K562 (cell line): ENCODE results near the gene IRF3. TPM values are rescaled to one million over a fixed set of nuclear protein-coding genes. Genes with fewer than 3 reads are reported as not detected.

Source experiments
- CTCFL ChIP-seq: IDR thresholded peaks from 2 replicates; pipeline ENCODE4 v1.6.1; 2011; ENCODE audit warnings: borderline replicate concordance, low read depth, mild to moderate bottlenecking, moderate library complexity, low read length; ENCODE audit not compliant: insufficient read depth, poor library complexity, severe bottlenecking
- IRF2 ChIP-seq: sonication (generic); formaldehyde crosslinking; IDR thresholded peaks from 2 replicates; pipeline ENCODE4 v1.8.1; 2022; ENCODE audit warnings: mild to moderate bottlenecking, missing genetic modification reagents
- KLF13 ChIP-seq: fragments of 450-650 bp; IDR thresholded peaks from 2 replicates; pipeline ENCODE4 v1.6.1; 2016; ENCODE audit warnings: missing genetic modification characterization, low read depth, mild to moderate bottlenecking, missing compliant biosample characterization, moderate library complexity, borderline replicate concordance
- MAZ ChIP-seq, 2 experiments: fragments of 450-650 bp in 1 of 2; sonication (generic) in 1 of 2; formaldehyde crosslinking; IDR thresholded peaks in 1 of 2; conservative IDR thresholded peaks in 1 of 2; 2 replicates each; pipeline versions ENCODE4 v1.4.0 to v1.5.0; 2020; ENCODE audit warnings: mild to moderate bottlenecking in 1 of 2, missing genetic modification reagents in 1 of 2
- MTA2 ChIP-seq: fragments of 450-650 bp; IDR thresholded peaks from 2 replicates; pipeline ENCODE4 v1.6.1; 2016; ENCODE audit warnings: low read depth
- MXI1 ChIP-seq: IDR thresholded peaks from 2 replicates; pipeline ENCODE4 v1.6.1; 2011; ENCODE audit warnings: low read depth, mild to moderate bottlenecking, improper control_type of control experiment, low read length
- PHF8 ChIP-seq: fragments of 200-600 bp; sonication (generic); IDR thresholded peaks from 2 replicates; pipeline ENCODE4 v1.6.1; 2012; ENCODE audit warnings: mixed run types, mild to moderate bottlenecking, inconsistent platforms, low read length, moderate library complexity, borderline replicate concordance
- POLR2AphosphoS2 ChIP-seq: IDR thresholded peaks from 2 replicates; pipeline ENCODE4 v1.6.1; 2012; ENCODE audit warnings: low read length, improper control_type of control experiment
- POLR2G ChIP-seq: fragments of 200-400 bp; formaldehyde crosslinking; IDR thresholded peaks from 2 replicates; pipeline ENCODE4 v1.6.1; 2017; ENCODE audit warnings: low read depth, mild to moderate bottlenecking, antibody characterized with exemption, low read length, moderate library complexity
- RCOR1 ChIP-seq, 2 experiments: IDR thresholded peaks; 2 replicates each; pipeline ENCODE4 v1.6.1; 2012; ENCODE audit warnings: low read depth in 2 of 2, low read length in 2 of 2, borderline replicate concordance in 1 of 2, improper control_type of control experiment in 1 of 2
- RNF219 ChIP-seq: fragments of 250-450 bp; sonication (Bioruptor Pico); IDR thresholded peaks from 2 replicates; pipeline ENCODE4 v1.5.0; 2022; ENCODE audit warnings: mild to moderate bottlenecking
- SAP30 ChIP-seq: fragments of 200-600 bp; sonication (generic); IDR thresholded peaks from 2 replicates; pipeline ENCODE4 v1.6.1; 2012; ENCODE audit warnings: borderline replicate concordance, low read depth, mild to moderate bottlenecking, moderate library complexity, low read length, control low read depth, inconsistent platforms; ENCODE audit not compliant: insufficient read depth, poor library complexity, severe bottlenecking
- SMC3 ChIP-seq: conservative IDR thresholded peaks from 2 replicates; pipeline ENCODE4 v1.6.1; 2011; ENCODE audit warnings: low read depth, low read length, improper control_type of control experiment; ENCODE audit not compliant: insufficient read depth
- TAL1 ChIP-seq: fragments of 450-650 bp; IDR thresholded peaks from 2 replicates; pipeline ENCODE4 v1.6.1; 2016; ENCODE audit warnings: mild to moderate bottlenecking
- TBL1XR1 ChIP-seq, 2 experiments: IDR thresholded peaks; 2 replicates each; pipeline ENCODE4 v1.6.1; 2012; ENCODE audit warnings: improper control_type of control experiment in 2 of 2, low read length in 2 of 2, mild to moderate bottlenecking in 1 of 2
- TEAD1 ChIP-seq, 2 experiments: fragments of 450-650 bp in 1 of 2; sonication (generic) in 1 of 2; formaldehyde crosslinking; IDR thresholded peaks; 2 replicates each; pipeline versions ENCODE4 v1.4.0 to v1.8.0; 2020 to 2022; ENCODE audit warnings: mild to moderate bottlenecking in 2 of 2, missing genetic modification reagents in 1 of 2
- TFAP4 ChIP-seq: sonication (generic); formaldehyde crosslinking; IDR thresholded peaks from 2 replicates; pipeline ENCODE4 v1.8.0; 2022; ENCODE audit warnings: missing genetic modification reagents, mild to moderate bottlenecking, moderate library complexity, borderline replicate concordance
- ZEB2 ChIP-seq: fragments of 450-650 bp; IDR thresholded peaks from 2 replicates; pipeline ENCODE4 v1.6.1; 2016
- ZNF224 ChIP-seq: sonication (generic); formaldehyde crosslinking; IDR thresholded peaks from 2 replicates; pipeline ENCODE4 v1.8.0; 2022; ENCODE audit warnings: mild to moderate bottlenecking, missing genetic modification reagents
- ZNF232 ChIP-seq: sonication (generic); formaldehyde crosslinking; IDR thresholded peaks from 2 replicates; pipeline ENCODE4 v1.8.0; 2022; ENCODE audit warnings: mild to moderate bottlenecking, missing genetic modification reagents
- ZNF551 ChIP-seq: fragments of 250-450 bp; sonication (Bioruptor Pico); IDR thresholded peaks from 2 replicates; pipeline ENCODE4 v1.5.0; 2021; ENCODE audit warnings: mild to moderate bottlenecking, moderate library complexity
- ZSCAN32 ChIP-seq: fragments of 450-650 bp; formaldehyde crosslinking; IDR thresholded peaks from 2 replicates; pipeline ENCODE4 v1.4.0; 2020; ENCODE audit warnings: mild to moderate bottlenecking, moderate library complexity
- polyA plus RNA-seq, 8 experiments: library from polyadenylated mRNA; depleted of rRNA in 4 of 8; stranded (reverse) in 5 of 8; unstranded in 3 of 8; fragments of >200 nt; fragmentation: Nextera tagmentation in 2 of 8; fragmentation: Illumina TruSeq in 1 of 8; extraction: Ambion mirVana in 2 of 8; extraction: Trizol in 1 of 8; gene quantifications; 2 replicates each; pipeline versions ENCODE4 v1.2.1 to v1.2.3, GENCODE V29; 2011 to 2014; ENCODE audit warnings: inconsistent platforms in 1 of 8, missing spikeins in 1 of 8
- total RNA-seq, 7 experiments: library from RNA; depleted of rRNA in 6 of 7; stranded (reverse); fragments of >200 nt in 6 of 7; fragmentation: Illumina TruSeq in 2 of 7; extraction: Trizol in 2 of 7; gene quantifications; 2 replicates each; pipeline versions ENCODE4 v1.2.1 to v1.2.3, GENCODE V29; 2011 to 2021; ENCODE audit warnings: low replicate concordance in 1 of 7

The IRF3 gene
- total and polyA plus RNA-seq, 9 of the 15 experiments (the other 6 are each of a cell fraction or from before 2014, with no cell fraction given) = 7.5 to 145 (median 65.4) TPM

DNA sequence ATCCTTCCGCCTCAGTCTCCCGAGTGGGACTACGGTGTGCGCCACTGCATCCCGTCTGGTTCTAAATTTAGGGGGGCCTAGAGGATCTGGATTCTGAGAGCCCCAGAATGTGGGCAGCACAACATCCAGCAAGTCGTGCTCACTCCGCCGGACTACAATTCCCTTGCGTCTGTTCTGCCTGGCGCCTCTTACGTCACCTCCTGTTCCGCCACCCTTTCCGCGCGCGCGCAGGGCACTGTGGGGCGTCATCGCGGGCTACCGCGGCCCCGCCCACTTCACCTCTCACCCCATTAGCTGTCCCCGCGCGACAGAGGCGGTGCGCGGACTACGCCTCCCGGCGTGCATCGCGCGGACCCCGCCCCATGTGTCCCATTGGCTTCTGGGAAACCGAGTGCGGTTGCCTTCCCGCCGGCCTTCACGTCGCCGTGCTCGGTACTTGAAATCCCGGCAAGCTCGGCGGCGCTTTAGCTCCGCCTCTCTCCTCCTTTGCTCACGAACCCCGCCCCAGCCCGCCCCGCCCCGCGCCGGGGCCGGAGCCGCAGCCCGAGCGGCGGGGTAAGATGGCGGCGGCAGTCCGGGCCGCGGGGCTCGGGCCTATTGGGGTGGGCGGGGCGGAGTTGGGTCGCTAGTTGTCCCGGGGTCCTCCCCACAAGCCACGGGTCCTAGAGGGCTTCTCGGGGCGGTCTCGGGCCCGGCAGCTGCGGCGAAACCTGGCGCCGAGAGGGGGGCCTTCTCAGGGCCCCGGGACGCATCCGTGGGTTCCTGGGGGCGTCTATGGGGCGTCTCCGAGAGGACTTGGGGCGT lies 23.8 kb downstream of the IRF3 start, which contains the start of gene SCAF1 (continued):
- TF ChIP-seq IRF2 (CRISPR knock-in tag) (no peak), ZSCAN32 (CRISPR knock-in tag) (no peak), POLR2G (peak; percentile 90), MTA2 (peak; percentile 35; the same call in 1 of the 2 replicates), MAZ (CRISPR knock-in tag; conservative IDR thresholded peaks at IDR 0.05 in 1 of 2, IDR thresholded peaks at IDR 0.05 in 1 of 2) (peak; percentile 87 to 96), ZNF224 (CRISPR knock-in tag) (no peak), TFAP4 (peak; percentile 92), TAL1 (no peak), TEAD1 (CRISPR knock-in tag; IDR thresholded peaks at IDR 0.05) (peak; percentile 37 to 78), MXI1 (peak; percentile 47; the same call in 1 of the 2 replicates), ZNF232 (CRISPR knock-in tag) (no peak), RNF219 (CRISPR knock-in tag) (no peak), SAP30 (no peak), SMC3 (no peak), ZNF551 (no peak), PHF8 (peak; percentile 75; the same call in 1 of the 2 replicates), POLR2AphosphoS2 (peak; percentile 75; the same call in 1 of the 2 replicates), RCOR1 (IDR thresholded peaks at IDR 0.05; ENCODE audit: borderline replicate concordance in 1 of 2, low read depth in 2 of 2, low read length in 2 of 2) (0 out of 4 replicates have a peak, but pooled peaks of 1 of the 2 experiments have one; percentile 6), KLF13 (peak; percentile 92), CTCFL (no peak), TBL1XR1 (IDR thresholded peaks at IDR 0.05; ENCODE audit: low read length in 2 of 2) (0 out of 4 replicates have a peak, but pooled peaks of 1 of the 2 experiments have one; percentile 62), ZEB2 (no peak)
